NT2/D1 (cell line): ENCODE data around the gene EPB41L2.

Source experiments
- SUZ12 ChIP-seq: IDR thresholded peaks from 2 replicates; pipeline ENCODE4 v1.6.1; 2011; ENCODE audit not compliant: insufficient read length, insufficient read depth; ENCODE audit errors: extremely low read depth
- YY1 ChIP-seq: IDR thresholded peaks from 2 replicates; pipeline ENCODE4 v1.6.1; 2011; ENCODE audit not compliant: insufficient read length, insufficient read depth
- ZNF274 ChIP-seq: IDR thresholded peaks from 2 replicates; pipeline ENCODE4 v1.6.1; 2011; ENCODE audit warnings: mild to moderate bottlenecking, low read depth, low read length

DNA sequence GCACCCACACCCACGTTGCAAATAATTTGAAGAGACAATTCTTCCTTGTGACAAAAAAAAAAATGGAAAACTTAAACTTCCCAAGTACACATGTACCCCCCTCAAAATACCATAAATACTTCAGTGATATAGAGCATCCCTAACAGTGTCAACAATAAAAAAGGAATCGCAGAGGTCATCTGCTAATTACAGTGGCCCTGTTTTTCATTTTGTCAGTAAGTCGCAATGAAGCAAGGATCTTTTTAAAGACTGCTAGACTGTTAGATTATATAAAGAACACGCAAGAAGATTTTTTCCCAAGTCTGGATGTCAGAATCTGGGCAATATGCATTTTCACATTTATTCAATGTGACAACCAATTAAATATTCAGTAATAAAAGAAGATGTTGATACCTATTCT lies 93.9 kb downstream of the EPB41L2 start:
- TF ChIP-seq ZNF274 (no peak), SUZ12 (no peak), YY1 (no peak)
